Uterus (tissue), 2 donors: ENCODE data around the gene RSPH1.

Experiments
- CTCF ChIP-seq, 4 experiments: fragments of 200-600 bp in 2 of 4; fragments of 450-650 bp in 2 of 4; sonication (generic) in 2 of 4; IDR thresholded peaks; one replicate each; pipeline ENCODE4 v1.5.1; 2016 to 2019; ENCODE audit warnings: antibody characterized with exemption in 4 of 4, mild to moderate bottlenecking in 2 of 4, moderate library complexity in 1 of 4
- POLR2A ChIP-seq, 2 donors: fragments of 450-650 bp; IDR thresholded peaks; one replicate each; pipeline ENCODE4 v1.6.1; 2016; ENCODE audit warnings: antibody characterized with exemption in 2 of 2, mild to moderate bottlenecking in 1 of 2, moderate library complexity in 1 of 2

DNA sequence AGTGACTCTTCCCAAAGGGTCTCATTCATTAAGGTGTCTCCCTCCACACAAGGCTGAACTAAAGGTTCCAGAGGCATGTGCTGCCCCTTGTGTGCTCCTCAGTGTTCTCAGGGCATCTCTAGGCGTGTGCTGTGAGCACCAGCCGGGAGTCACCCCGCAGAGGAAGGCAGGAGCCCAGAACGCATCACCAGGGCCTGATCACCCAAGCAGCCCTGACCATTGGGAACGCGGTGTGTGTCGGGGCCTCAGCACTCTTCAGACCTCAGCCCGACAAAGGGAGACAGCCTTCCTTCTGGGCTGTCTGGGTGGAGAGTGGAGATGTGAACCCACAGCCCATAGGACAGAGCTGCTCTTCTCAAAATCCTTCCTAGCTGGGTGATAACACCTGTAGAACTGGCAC, 26.7 kb upstream of the RSPH1 start:
- no peak for TF ChIP-seq CTCF (IDR thresholded peaks at IDR 0.05)
- no peak for TF ChIP-seq POLR2A (IDR thresholded peaks at IDR 0.05)
